GM19351 (cell line): Measurements from ENCODE around the gene PREX1.
A peak's percentile ranks its signal among the peaks of the same experiment; 100 is the strongest.
"Not testable (repeated sequence)": the region's sequence is repeated elsewhere in the genome, so short reads cannot be mapped to it uniquely, and the experiment has no call there.

ENCODE experiments used
- ATAC-seq: cut with Tn5 transposase; IDR thresholded peaks from one replicate; pipeline ENCODE4 v1.9.1; 2021; ENCODE audit warnings: mild to moderate bottlenecking, moderate library complexity; ENCODE audit not compliant: unreplicated experiment

Gene PREX1

GRCh38 chr20:48776306-48776705, 51.5 kb downstream of the PREX1 start:
- no peak for ATAC-seq

DNA sequence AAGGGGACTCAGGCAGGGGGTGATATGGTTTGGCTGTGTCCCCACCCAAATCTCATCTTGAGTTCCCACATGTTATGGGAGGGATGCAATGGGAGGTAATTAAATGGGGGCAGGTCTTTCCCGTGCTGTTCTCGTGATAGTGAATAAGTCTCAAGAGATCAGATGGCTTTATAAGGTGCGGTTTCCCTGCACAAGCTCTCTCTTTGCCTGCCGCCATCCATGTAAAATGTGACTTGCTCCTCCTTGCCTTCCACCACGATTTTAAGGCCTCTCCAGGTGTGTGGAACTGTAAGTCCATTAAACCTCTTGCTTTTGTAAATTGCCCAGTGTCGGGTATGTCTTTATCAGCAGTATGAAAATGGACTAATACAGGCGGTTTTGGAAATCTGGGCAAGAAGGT, 52.3 kb downstream of the PREX1 start:
- not testable (repeated sequence) for ATAC-seq

DNA sequence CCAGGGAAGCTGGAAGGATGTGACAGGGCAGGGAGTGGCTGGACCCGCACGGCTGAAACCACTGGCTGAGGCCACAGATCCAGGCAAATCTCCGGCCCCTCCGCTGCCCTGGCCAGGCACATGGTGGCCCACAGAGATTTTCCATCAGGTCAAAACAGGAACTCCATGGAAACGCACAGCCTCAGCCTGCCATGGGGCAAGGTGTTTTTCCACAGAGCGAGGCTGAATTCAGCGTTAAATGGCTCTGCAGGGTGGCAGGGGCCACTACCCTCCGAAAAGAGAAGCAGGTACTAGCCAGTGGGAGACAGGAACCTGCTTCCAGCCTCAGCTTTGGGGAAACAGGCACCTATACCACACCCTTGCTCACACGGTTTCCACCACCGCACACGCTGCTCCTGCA, 53.1 kb downstream of the PREX1 start:
- no peak for ATAC-seq

DNA sequence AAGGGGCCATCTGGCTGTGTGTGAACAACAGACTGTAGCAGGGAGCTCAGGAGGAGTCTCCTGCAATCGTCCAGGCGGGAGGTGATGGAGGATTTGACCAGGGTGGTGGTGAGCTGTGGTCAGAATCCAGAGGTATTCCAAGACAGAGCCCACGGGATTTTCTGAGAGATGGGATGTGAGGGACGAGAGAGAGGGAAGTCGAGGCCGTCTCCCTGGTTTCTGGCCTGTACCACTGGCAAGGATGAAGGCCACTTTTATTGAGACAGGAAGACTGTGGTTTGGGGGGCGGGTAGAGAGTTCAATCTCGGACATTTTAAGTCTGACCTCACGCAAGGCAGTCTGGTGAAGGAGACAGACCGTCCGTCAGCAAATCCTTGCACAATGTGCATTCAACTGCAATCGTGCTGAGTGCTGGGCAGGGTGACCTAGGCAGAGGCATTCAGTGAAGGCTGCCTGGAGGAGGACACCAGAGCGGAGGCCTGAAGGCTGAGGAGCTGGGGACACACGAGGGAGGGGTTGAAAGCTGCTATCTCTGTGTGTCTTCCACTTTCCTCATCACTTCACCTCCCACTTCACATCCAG, 53.9 kb downstream of the PREX1 start:
- ATAC-seq, result no peak

DNA sequence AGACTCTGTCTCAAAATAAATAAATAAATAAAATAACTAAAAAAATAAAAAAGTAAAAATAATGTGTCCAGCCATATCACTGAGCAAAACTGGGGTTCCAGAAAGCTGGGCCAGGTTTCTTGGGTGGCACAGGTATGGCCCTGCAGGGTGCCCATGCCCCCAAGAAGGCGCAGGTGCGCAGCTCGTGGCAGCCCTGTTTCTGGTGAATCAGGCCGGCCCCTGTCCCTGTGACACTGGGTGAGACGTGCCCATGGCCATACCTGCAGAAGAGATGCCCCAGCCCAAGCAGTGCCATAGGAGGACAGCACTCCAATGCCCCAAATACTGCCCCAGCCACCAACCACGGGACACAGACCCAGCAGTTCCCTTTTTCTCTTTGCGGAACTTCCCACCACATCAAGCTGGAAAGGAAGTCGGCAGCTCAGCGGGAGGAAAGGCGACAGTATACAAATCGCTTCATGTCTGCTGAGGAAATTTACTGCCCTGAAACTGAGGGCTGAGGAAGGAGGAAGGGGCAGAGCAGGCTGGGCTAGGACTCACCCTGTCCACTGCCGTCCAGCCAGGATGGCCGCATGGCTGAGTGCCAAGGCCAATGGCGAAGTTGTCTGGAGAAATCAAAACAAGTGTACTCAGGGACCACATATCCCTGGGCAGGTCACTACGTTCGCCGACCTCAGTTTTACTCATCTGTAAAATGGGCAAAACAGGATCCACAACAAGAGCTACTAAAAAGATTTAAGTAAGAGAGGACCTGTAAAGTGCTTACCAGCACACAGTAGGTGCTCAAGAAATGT, 55.4 kb downstream of the PREX1 start:
- ATAC-seq, result no peak

- ATAC-seq, result no peak
Measured at GRCh38 chr20:48771542-48771941, 56.3 kb downstream of the PREX1 start.

DNA sequence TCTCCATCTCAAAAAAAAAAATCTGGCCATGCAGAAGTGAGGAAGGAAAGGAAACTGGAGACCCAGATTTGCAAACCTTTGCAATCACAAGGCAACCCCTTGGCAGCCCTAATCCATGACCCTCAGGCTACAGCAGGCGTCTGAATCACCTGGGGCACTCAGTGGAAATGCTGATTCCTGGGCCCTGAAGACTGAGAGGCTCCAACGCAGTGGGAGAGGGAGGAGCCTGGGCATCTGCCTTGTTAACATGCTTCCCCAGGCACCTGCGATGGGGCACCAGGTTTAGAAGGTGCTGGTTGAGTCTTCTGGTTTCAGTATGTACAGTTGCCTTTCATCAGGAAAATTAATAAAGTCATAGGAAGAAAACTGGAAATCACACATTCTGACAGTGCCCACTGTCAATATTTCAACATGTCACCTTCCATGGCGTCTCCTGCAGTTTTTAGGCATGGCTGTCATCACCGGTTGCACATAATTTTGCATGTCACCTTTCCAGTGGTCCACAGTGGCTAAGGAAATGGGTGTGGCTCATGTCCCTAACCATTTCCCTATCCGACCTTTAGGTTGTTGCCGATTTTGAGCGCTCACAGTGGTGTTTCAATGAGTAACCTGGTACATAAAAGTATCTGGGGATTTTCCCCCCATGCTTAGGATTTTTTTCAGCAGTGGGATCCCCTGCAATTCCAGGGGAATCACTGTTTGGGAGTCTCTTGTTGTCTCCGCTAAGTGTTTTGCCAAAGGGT, 56.9 kb downstream of the PREX1 start:
- ATAC-seq, result no peak

DNA sequence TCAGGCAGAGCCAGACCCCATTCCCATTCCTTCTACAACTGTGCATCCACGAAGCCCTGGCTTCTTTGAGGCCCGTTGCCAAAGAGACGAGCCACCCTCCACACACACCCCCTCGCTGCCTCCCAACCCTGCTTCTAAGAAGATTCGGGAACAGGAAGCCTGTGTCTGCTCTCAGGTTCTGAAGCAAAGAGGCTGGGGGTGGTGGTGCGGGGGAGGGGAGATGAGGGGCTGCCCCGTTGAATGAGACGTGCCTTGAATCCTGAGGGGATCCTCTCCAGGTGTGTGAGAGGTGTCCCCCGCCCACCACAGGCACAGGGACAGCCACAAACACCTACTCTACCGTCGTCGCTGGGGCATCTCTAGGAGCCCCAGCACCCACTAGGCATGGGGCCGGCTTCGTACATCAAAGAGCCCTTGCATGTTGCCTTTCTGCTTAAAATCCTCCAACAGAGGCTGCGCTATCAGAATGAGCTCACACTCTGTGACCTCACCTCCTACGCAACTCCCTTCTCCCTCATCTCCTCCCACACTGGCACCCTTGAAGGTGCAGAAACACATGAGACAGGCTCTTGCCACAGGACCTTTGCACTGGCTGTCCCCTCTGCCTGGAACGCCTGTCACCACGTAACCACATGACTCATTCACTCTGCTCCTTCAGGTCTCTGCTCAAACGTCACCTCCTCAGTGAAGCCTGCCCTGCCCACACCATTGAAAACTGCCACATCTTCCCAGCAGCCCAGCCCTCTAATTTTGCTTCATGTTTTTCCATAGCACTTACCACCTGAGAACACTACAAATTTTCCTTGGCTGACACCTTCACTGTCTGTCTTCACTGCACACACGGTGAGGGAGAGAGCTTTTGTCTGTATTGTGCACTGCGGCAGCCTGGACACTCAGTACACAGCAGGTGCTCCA, 58.5 kb downstream of the PREX1 start:
- ATAC-seq, result peak; percentile 80

- ATAC-seq, result no peak
Measured at GRCh38 chr20:48766961-48767960, 60.5 kb downstream of the PREX1 start.

GRCh38 chr20:48766205-48766604, 61.6 kb downstream of the PREX1 start:
- ATAC-seq, result no peak

DNA sequence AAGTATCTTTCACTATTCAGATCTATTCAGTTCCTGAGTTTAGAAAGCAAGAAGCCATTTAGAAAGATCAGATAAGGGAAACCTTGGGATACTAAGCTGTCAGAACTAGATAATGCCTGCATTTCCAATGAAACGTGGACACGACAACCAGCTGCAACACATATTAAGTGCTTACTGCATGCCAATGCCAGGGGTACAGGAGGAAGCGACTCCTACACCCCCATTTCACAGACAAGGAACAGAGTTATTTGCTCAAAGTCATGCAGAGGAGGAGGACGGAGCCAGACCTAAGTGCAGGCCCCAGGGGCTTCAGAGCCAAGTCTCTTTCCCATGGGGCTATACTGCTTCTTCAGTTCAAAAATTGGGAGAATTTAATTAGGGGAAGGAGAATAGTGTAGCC, 62.4 kb downstream of the PREX1 start:
- no peak for ATAC-seq

DNA sequence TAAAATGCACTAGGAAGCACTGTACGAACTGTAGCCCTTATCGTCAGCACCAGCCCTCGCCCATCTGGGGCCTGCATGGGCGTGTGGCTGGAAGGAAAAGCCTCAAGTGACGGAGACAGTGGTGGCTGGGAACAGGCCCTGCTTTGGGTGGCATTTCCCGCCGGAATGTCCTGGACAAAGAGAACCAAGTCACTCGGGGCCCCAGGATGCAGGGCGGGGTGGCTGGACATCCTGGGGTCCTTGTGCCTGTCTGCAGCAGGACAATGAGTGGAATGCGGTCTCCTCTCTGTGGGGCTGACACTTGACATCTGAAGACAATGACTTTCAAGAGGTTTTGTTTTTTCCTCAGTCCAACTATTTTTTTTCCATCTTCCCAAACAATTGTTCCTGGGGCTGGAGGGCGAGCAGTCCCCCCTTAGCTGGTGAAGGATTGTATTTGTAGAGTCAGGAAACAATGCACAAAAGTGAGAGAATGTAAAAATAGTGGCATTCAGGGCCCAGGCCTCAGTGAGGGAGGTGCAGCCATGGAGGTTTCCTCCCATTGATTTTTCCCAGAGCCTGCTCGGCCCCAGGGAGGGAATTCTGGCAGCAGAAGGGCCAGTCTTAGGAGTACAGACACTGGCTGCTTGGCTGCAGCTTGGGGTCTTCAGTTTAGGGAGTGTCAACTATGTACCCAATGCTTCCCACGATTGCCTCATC, 64.4 kb downstream of the PREX1 start:
- no peak for ATAC-seq

- no peak for ATAC-seq
Measured at GRCh38 chr20:48761874-48762273, 65.9 kb downstream of the PREX1 start.

- ATAC-seq, result no peak
Measured at GRCh38 chr20:48761023-48761785, 66.6 kb downstream of the PREX1 start.

DNA sequence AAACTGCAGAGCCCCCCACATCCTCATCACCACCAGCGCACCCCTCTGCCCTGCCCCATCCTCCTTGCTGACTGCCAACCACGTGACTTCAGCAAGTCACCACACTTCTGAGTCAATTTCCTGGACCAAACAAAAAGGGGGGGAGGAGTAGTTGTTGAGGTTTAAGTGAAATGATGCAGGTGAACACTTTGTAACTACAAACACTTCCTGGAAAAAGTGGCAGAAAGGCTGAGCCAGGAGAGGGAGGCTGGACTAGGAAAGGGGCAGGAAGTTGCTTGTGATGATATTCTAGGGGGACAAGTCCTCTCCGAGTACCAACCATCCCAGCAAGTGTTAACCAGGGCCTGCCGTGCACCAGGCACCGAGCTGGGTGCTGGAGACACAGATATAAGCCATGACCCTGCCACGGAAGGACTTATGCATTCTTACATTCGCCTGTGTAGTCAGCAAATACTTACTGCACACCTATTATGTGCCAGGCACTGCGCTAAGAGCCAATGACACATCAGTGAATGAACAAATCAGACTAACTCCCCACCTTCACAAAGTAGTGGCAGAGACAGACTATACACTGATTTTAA, 67.3 kb downstream of the PREX1 start:
- peak; percentile 65 for ATAC-seq

GRCh38 chr20:48759631-48760245, 68.1 kb downstream of the PREX1 start:
- ATAC-seq, result no peak

GRCh38 chr20:48758206-48758820, 69.5 kb downstream of the PREX1 start:
- ATAC-seq, result no peak
